GM12878 (cell line): Measurements from ENCODE around the gene IFNL3. TPM values are rescaled to one million over a fixed set of nuclear protein-coding genes. Genes with fewer than 3 reads are reported as not detected.

Experiments used
- LARP7 ChIP-seq: fragments of 450-650 bp; IDR thresholded peaks from 2 replicates; pipeline ENCODE4 v1.6.1; 2017; ENCODE audit warnings: mild to moderate bottlenecking
- MEF2A ChIP-seq: IDR thresholded peaks from 2 replicates; pipeline ENCODE4 v1.6.1; 2011; ENCODE audit warnings: low read depth, mild to moderate bottlenecking, low read length, moderate library complexity; ENCODE audit not compliant: insufficient read depth
- NFYB ChIP-seq: IDR thresholded peaks from 2 replicates; pipeline ENCODE4 v1.6.1; 2011; ENCODE audit warnings: low read depth, mild to moderate bottlenecking, low read length, improper control_type of control experiment, moderate library complexity; ENCODE audit not compliant: insufficient read depth
- NRF1 ChIP-seq: conservative IDR thresholded peaks from 2 replicates; pipeline ENCODE4 v1.6.1; 2011; ENCODE audit warnings: mild to moderate bottlenecking, low read depth, low read length, improper control_type of control experiment
- POLR2AphosphoS5 ChIP-seq: IDR thresholded peaks from 2 replicates; pipeline ENCODE4 v1.6.1; 2011; ENCODE audit warnings: mild to moderate bottlenecking, low read length, inconsistent platforms
- POU2F2 ChIP-seq: IDR thresholded peaks from 3 replicates; pipeline ENCODE4 v1.6.1; 2011; ENCODE audit warnings: low read depth, mild to moderate bottlenecking, low read length, borderline replicate concordance
- RAD21 ChIP-seq: IDR thresholded peaks from 2 replicates; pipeline ENCODE4 v1.6.1; 2011; ENCODE audit warnings: mild to moderate bottlenecking, low read depth, low read length, moderate library complexity; ENCODE audit not compliant: insufficient read depth
- RUNX3 ChIP-seq: IDR thresholded peaks from 2 replicates; pipeline ENCODE4 v1.6.1; 2012; ENCODE audit warnings: low read length, inconsistent platforms
- SMAD5 ChIP-seq: IDR thresholded peaks from 2 replicates; pipeline ENCODE4 v1.6.1; 2016; ENCODE audit warnings: antibody characterized with exemption, low read depth
- SMARCA5 ChIP-seq: fragments of 450-650 bp; IDR thresholded peaks from 2 replicates; pipeline ENCODE4 v1.6.1; 2017; ENCODE audit warnings: mild to moderate bottlenecking
- SP1 ChIP-seq: IDR thresholded peaks from one replicate; pipeline ENCODE4 v1.6.1; 2011; ENCODE audit warnings: low read depth, low read length
- SREBF1 ChIP-seq: IDR thresholded peaks from 2 replicates; pipeline ENCODE4 v1.6.1; 2012; ENCODE audit warnings: mild to moderate bottlenecking, low read length
- STAT1 ChIP-seq: fragments of 450-650 bp; conservative IDR thresholded peaks from 2 replicates; pipeline ENCODE4 v1.6.1; 2014; ENCODE audit warnings: antibody characterized with exemption, mild to moderate bottlenecking
- SUZ12 ChIP-seq: fragments of 200-600 bp; sonication (generic); IDR thresholded peaks from one replicate; pipeline ENCODE4 v1.6.1; 2018; ENCODE audit warnings: antibody characterized with exemption, mild to moderate bottlenecking; ENCODE audit not compliant: unreplicated experiment
- YY1 ChIP-seq: IDR thresholded peaks from 2 replicates; pipeline ENCODE4 v1.6.1; 2011; ENCODE audit warnings: low read depth, mild to moderate bottlenecking, low read length
- ZNF274 ChIP-seq: IDR thresholded peaks from one replicate; pipeline ENCODE4 v1.8.0; 2011; ENCODE audit not compliant: insufficient read length, insufficient read depth
- ZNF622 ChIP-seq: fragments of 450-650 bp; IDR thresholded peaks from 2 replicates; pipeline ENCODE4 v1.6.1; 2017; ENCODE audit warnings: mild to moderate bottlenecking, inconsistent platforms
- ZSCAN29 ChIP-seq: fragments of 450-650 bp; IDR thresholded peaks from 2 replicates; pipeline ENCODE4 v1.6.1; 2017; ENCODE audit warnings: mild to moderate bottlenecking, moderate library complexity
- polyA plus RNA-seq, 11 experiments: library from polyadenylated mRNA; depleted of rRNA in 4 of 11; unstranded in 6 of 11; stranded (reverse) in 5 of 11; fragments of >200 nt; fragmentation: Nextera tagmentation in 4 of 11; fragmentation: Illumina TruSeq in 1 of 11; extraction: Ambion mirVana in 4 of 11; extraction: Trizol in 1 of 11; gene quantifications; 1 replicate in 1 of 11; 2 replicates in 10 of 11; pipeline versions ENCODE4 v1.2.1 to v1.2.3, GENCODE V29; 2011 to 2016; ENCODE audit warnings: inconsistent platforms in 2 of 11, missing spikeins in 2 of 11, low read depth in 1 of 11
- total RNA-seq, 4 experiments: library from RNA; depleted of rRNA in 3 of 4; stranded (reverse); fragments of >200 nt in 3 of 4; fragmentation: Illumina TruSeq in 1 of 4; extraction: Trizol in 1 of 4; gene quantifications; 2 replicates each; pipeline versions ENCODE4 v1.2.1 to v1.2.3, GENCODE V29; 2013 to 2021
- TF ChIP-seq, protein P1 (sequence below): fragments of 450-650 bp; conservative IDR thresholded peaks from 2 replicates; pipeline ENCODE4 v1.6.1; 2017; ENCODE audit warnings: mild to moderate bottlenecking, moderate library complexity
- TF ChIP-seq, protein P2 (sequence below): fragments of 450-650 bp; IDR thresholded peaks from 2 replicates; pipeline ENCODE4 v1.6.1; 2018; ENCODE audit warnings: borderline replicate concordance, mild to moderate bottlenecking; ENCODE audit not compliant: partially characterized antibody
- TF ChIP-seq, protein P3 (sequence below): IDR thresholded peaks from 2 replicates; pipeline ENCODE4 v1.6.1; 2012; ENCODE audit warnings: low read depth, low read length, improper control_type of control experiment
- TF ChIP-seq, protein P4 (sequence below): fragments of 150-350 bp; IDR thresholded peaks from 2 replicates; pipeline ENCODE4 v1.6.1; 2016; ENCODE audit warnings: low read depth, low read length
- TF ChIP-seq, protein P5 (sequence below): fragments of 450-650 bp; IDR thresholded peaks from 2 replicates; pipeline ENCODE4 v1.6.1; 2017; ENCODE audit warnings: mild to moderate bottlenecking

Gene IFNL3
- total and polyA plus RNA-seq, 10 of the 15 experiments (the other 5 are each of a cell fraction or from before 2014, with no cell fraction given) = not detected

DNA sequence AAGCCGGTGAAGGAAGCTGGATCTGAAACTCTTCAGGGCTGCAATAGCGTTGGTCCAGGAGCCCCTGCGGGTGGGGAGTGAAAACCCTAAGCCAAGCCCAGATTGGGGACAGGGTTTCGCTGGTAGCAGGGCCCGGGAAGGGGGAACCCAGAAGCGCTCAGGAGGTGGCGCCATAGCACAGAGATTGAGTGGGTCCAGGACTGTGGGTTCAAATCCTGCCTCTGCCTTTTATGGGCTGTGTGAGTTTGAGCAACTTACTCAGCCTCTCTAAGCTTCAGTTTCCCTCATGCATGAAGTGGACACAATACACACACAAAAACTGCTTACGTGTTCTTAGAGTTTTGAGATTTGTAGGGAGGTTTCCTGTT is 32.4 kb downstream of the IFNL3 start (continued):
- TF ChIP-seq, protein P1, sequence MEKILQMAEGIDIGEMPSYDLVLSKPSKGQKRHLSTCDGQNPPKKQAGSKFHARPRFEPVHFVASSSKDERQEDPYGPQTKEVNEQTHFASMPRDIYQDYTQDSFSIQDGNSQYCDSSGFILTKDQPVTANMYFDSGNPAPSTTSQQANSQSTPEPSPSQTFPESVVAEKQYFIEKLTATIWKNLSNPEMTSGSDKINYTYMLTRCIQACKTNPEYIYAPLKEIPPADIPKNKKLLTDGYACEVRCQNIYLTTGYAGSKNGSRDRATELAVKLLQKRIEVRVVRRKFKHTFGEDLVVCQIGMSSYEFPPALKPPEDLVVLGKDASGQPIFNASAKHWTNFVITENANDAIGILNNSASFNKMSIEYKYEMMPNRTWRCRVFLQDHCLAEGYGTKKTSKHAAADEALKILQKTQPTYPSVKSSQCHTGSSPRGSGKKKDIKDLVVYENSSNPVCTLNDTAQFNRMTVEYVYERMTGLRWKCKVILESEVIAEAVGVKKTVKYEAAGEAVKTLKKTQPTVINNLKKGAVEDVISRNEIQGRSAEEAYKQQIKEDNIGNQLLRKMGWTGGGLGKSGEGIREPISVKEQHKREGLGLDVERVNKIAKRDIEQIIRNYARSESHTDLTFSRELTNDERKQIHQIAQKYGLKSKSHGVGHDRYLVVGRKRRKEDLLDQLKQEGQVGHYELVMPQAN = no peak
- TF ChIP-seq SMAD5 = no peak
- no peak for TF ChIP-seq POU2F2
- TF ChIP-seq MEF2A = no peak
- no peak for TF ChIP-seq STAT1
- TF ChIP-seq SMARCA5 = peak; percentile 90
- no peak for TF ChIP-seq ZNF274
- TF ChIP-seq SUZ12 = no peak
- TF ChIP-seq SREBF1 = no peak
- no peak for TF ChIP-seq NFYB
- no peak for TF ChIP-seq POLR2AphosphoS5
- TF ChIP-seq, protein P2, sequence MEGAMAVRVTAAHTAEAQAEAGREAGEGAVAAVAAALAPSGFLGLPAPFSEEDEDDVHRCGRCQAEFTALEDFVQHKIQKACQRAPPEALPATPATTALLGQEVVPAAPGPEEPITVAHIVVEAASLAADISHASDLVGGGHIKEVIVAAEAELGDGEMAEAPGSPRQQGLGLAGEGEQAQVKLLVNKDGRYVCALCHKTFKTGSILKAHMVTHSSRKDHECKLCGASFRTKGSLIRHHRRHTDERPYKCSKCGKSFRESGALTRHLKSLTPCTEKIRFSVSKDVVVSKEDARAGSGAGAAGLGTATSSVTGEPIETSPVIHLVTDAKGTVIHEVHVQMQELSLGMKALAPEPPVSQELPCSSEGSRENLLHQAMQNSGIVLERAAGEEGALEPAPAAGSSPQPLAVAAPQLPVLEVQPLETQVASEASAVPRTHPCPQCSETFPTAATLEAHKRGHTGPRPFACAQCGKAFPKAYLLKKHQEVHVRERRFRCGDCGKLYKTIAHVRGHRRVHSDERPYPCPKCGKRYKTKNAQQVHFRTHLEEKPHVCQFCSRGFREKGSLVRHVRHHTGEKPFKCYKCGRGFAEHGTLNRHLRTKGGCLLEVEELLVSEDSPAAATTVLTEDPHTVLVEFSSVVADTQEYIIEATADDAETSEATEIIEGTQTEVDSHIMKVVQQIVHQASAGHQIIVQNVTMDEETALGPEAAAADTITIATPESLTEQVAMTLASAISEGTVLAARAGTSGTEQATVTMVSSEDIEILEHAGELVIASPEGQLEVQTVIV = no peak
- TF ChIP-seq, protein P3, sequence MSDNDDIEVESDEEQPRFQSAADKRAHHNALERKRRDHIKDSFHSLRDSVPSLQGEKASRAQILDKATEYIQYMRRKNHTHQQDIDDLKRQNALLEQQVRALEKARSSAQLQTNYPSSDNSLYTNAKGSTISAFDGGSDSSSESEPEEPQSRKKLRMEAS = no peak
- TF ChIP-seq SP1 = no peak
- TF ChIP-seq YY1 = 0 out of 2 replicates have a peak, but pooled peaks have one; percentile 28
- peak; percentile 53 for TF ChIP-seq RAD21
- TF ChIP-seq ZSCAN29 = no peak
- TF ChIP-seq RUNX3 = no peak
- no peak for TF ChIP-seq LARP7
- no peak for TF ChIP-seq ZNF622
- TF ChIP-seq, protein P4, sequence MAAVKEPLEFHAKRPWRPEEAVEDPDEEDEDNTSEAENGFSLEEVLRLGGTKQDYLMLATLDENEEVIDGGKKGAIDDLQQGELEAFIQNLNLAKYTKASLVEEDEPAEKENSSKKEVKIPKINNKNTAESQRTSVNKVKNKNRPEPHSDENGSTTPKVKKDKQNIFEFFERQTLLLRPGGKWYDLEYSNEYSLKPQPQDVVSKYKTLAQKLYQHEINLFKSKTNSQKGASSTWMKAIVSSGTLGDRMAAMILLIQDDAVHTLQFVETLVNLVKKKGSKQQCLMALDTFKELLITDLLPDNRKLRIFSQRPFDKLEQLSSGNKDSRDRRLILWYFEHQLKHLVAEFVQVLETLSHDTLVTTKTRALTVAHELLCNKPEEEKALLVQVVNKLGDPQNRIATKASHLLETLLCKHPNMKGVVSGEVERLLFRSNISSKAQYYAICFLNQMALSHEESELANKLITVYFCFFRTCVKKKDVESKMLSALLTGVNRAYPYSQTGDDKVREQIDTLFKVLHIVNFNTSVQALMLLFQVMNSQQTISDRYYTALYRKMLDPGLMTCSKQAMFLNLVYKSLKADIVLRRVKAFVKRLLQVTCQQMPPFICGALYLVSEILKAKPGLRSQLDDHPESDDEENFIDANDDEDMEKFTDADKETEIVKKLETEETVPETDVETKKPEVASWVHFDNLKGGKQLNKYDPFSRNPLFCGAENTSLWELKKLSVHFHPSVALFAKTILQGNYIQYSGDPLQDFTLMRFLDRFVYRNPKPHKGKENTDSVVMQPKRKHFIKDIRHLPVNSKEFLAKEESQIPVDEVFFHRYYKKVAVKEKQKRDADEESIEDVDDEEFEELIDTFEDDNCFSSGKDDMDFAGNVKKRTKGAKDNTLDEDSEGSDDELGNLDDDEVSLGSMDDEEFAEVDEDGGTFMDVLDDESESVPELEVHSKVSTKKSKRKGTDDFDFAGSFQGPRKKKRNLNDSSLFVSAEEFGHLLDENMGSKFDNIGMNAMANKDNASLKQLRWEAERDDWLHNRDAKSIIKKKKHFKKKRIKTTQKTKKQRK = no peak
- TF ChIP-seq NRF1 = no peak
- TF ChIP-seq, protein P5, sequence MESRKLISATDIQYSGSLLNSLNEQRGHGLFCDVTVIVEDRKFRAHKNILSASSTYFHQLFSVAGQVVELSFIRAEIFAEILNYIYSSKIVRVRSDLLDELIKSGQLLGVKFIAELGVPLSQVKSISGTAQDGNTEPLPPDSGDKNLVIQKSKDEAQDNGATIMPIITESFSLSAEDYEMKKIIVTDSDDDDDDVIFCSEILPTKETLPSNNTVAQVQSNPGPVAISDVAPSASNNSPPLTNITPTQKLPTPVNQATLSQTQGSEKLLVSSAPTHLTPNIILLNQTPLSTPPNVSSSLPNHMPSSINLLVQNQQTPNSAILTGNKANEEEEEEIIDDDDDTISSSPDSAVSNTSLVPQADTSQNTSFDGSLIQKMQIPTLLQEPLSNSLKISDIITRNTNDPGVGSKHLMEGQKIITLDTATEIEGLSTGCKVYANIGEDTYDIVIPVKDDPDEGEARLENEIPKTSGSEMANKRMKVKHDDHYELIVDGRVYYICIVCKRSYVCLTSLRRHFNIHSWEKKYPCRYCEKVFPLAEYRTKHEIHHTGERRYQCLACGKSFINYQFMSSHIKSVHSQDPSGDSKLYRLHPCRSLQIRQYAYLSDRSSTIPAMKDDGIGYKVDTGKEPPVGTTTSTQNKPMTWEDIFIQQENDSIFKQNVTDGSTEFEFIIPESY = no peak
